Pancreas (tissue), 10 donors: ENCODE results near the gene CSNK1A1. TPM values are rescaled to one million over a fixed set of nuclear protein-coding genes. Genes with fewer than 3 reads are reported as not detected.
A peak's percentile ranks its signal among the peaks of the same experiment; 100 is the strongest.

ENCODE experiments used
- ATAC-seq, 4 donors: fragments of 200-7000 bp; cut with Tn5 transposase; one replicate each; pipeline versions ENCODE4 v1.8.0 to v1.9.1; 2020; ENCODE audit warnings: mild to moderate bottlenecking in 4 of 4, moderate library complexity in 4 of 4
- DNase-seq, 6 donors: peaks; one replicate each; pipeline ENCODE4 v3.0.0-alpha.2; 2020
- FAIRE-seq: peaks from 2 replicates; lab custom pipeline; 2012; peaks lifted over from hg19 to GRCh38; lab: Jason Lieb, UNC
- H3K27ac ChIP-seq, 4 donors: fragments of 200-600 bp; sonication (generic); 1 replicate in 3 of 4; 2 replicates in 1 of 4; pipeline versions ENCODE4 v1.5.0 to v1.8.0; 2020
- H3K27me3 ChIP-seq, 4 donors: fragments of 200-600 bp; one replicate each; pipeline ENCODE4 v1.8.0; 2021
- H3K36me3 ChIP-seq, 3 donors: fragments of 200-600 bp; sonication (generic) in 1 of 3; one replicate each; pipeline versions ENCODE4 v1.5.0 to v1.8.0; 2020 to 2021
- H3K4me1 ChIP-seq, 3 donors: fragments of 200-600 bp; one replicate each; pipeline ENCODE4 v1.8.0; 2021
- H3K4me3 ChIP-seq, 4 donors: fragments of 200-600 bp; sonication (generic) in 2 of 4; one replicate each; pipeline versions ENCODE4 v1.5.0 to v1.8.0; 2020 to 2021
- H3K9me3 ChIP-seq, 4 donors: fragments of 200-600 bp; one replicate each; pipeline ENCODE4 v1.8.0; 2021
- CTCF ChIP-seq, 4 donors: fragments of 200-600 bp; sonication (generic) in 3 of 4; IDR thresholded peaks; one replicate each; pipeline versions ENCODE4 v1.5.0 to v1.8.0; 2021; ENCODE audit warnings: antibody characterized with exemption in 4 of 4
- WGBS, 2 donors: extraction: QIAGEN DNeasy Blood & Tissue Kit; methylation state at CpG; one replicate each; pipeline ENCODE4 v1.1.7; 2013; 5-methylcytosine and 5-hydroxymethylcytosine counted together
- intact Hi-C, 3 donors: fragments of 100-400 bp; cut with DNase I; formaldehyde crosslinking; loops; one replicate each; pipeline versions ENCODE4 v1.11.1 to v1.14.2; 2022
- polyA plus RNA-seq, 2 donors: library from polyadenylated mRNA; stranded (reverse); fragments of 200-250 nt; gene quantifications; one replicate each; pipeline ENCODE4 v1.2.3, GENCODE V29; 2013
- total RNA-seq, 6 donors: library from RNA; stranded (reverse); fragmentation: NEBNext Ultra II Directional in 4 of 6; extraction: Animal tissue kit (Norgen Biotek cat#: 25700) in 4 of 6; gene quantifications; one replicate each; pipeline versions ENCODE4 v1.2.1 to v1.2.4, GENCODE V29; 2021 to 2023
- donor health status: healthy with polysubstance abuse.
- donor health status: DM: no; HTN: no; CAD: no; lungs with moderate emphysema.
- donor health status: DM: no; HTN: no; CAD: no.
- donor health status: control.
- donor health status: control.
- donor health status: Bipolar disorder and iron deficiency.
- donor health status: DM: yes; HTN: yes; CAD: no.
- donor health status: DM: no; HTN: no; CAD: no.
- donor health status: DM: no; HTN: no; CAD: no.
- donor health status: DM: yes; HTN: yes; CAD: no.

CSNK1A1 gene
- total and polyA plus RNA-seq, 8 donors, result 23.0 to 98.1 (median 74.1) TPM

GRCh38 chr5:149521739-149522685 lies 29.2 kb downstream of the CSNK1A1 start:
- Histone ChIP-seq H3K27ac (no peak overlapping the region), H3K36me3 (peaks cover 0 to 8% (median 3%) of the 10 kb centered on the region in 3 donors), H3K4me3 (no peak overlapping the region), H3K27me3 (no peaks in the 10 kb centered on the region), H3K9me3 (no peaks in the 10 kb centered on the region), H3K4me1 (peaks cover 38 to 86% (median 53%) of the 10 kb centered on the region in 3 donors)
- no peak for DNase-seq
- ATAC-seq, result no peak
- WGBS, 2 donors, result 83% methylated on average over 15 of the region's 15 CpGs
- TF ChIP-seq CTCF (IDR thresholded peaks at IDR 0.05), result no peak
- intact Hi-C loops, result no loop called here
- FAIRE-seq, result no peak

DNA sequence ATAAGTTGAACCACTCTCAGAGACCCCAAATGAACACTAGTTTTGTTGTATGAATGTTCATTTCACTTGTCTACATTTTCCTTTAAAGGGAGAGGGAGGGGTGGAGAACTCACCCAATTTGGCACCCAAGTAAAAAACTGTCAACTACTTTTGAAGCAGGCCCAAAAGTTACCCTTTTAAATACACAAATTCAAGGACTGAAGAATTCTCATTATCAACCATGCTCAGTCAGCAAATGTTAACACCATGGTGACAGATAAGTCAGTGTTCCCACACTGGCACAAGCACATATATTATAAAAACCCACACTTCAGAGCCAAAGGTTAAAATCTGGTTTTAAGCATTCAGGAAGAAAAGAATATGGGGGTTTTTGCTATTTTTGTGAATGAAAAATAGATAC lies 31.6 kb downstream of the CSNK1A1 start:
- Histone ChIP-seq H3K9me3 (no peaks in the 10 kb centered on the region), H3K4me3 (no peak overlapping the region), H3K27me3 (no peaks in the 10 kb centered on the region), H3K27ac (no peak overlapping the region), H3K36me3 (peaks cover 0 to 8% (median 3%) of the 10 kb centered on the region in 3 donors), H3K4me1 (peaks cover 33 to 71% (median 44%) of the 10 kb centered on the region in 3 donors)
- no peak for TF ChIP-seq CTCF (IDR thresholded peaks at IDR 0.05)
- FAIRE-seq, result no peak
- intact Hi-C loops, result no loop called here
- ATAC-seq, result peak; percentile 73 to 88 (median 78)
- peak in 1 of 6 donors; percentile 16 for DNase-seq

GRCh38 chr5:149518620-149519019 lies 32.6 kb downstream of the CSNK1A1 start:
- H3K27me3 ChIP-seq, result no peaks in the 10 kb centered on the region
- H3K27ac ChIP-seq, result no peak overlapping the region
- H3K36me3 ChIP-seq, result peaks cover 0 to 7% (median 3%) of the 10 kb centered on the region in 3 donors
- H3K9me3 ChIP-seq, result no peaks in the 10 kb centered on the region
- no peak overlapping the region for H3K4me3 ChIP-seq
- intact Hi-C loops, result no loop called here
- TF ChIP-seq CTCF (IDR thresholded peaks at IDR 0.05), result no peak
- DNase-seq (no peak), FAIRE-seq (no peak), ATAC-seq (no peak)
- WGBS, 2 donors, result 16 to 22% methylated on average over 3 of the region's 3 CpGs
- H3K4me1 ChIP-seq, result peaks cover 33 to 67% (median 46%) of the 10 kb centered on the region in 3 donors

DNA sequence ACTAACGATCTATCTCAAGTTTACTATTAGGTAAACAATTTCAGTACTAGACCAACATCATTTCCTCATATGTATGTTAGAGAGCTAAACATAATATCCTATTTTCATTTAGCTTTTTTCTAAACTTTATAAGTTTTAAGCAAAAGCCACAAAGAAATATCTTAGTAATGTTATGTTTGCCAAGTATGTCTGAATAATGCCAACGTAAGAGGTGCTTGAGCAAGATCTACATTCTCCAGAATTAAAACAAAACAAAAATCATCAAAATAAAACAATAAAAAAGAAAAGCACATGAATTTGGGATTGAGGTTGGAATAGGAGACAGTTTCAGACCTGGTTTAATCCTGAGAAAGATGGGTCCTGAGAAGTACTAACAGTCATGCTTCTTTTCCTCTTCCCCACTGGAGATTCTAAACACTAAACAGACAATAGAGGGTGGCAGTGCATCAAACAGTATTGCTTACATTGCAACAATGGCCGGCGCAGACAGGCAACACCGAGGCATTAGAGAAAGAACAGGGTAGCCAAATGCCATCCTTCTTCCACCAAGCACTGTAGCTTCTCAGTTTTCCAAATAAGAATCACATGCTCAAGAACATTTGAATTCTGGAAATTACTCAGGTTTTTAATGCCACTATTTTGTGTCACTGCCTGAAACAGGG lies 33.6 kb downstream of the CSNK1A1 start:
- ATAC-seq (peak in 2 of 4 donors; percentile 31 to 46), FAIRE-seq (no peak), DNase-seq (no peak)
- Histone ChIP-seq H3K36me3 (peaks cover 0 to 4% (median 0%) of the 10 kb centered on the region in 3 donors), H3K9me3 (no peaks in the 10 kb centered on the region), H3K27me3 (no peaks in the 10 kb centered on the region), H3K27ac (no peak overlapping the region), H3K4me3 (no peak overlapping the region), H3K4me1 (peaks cover 37 to 69% (median 48%) of the 10 kb centered on the region in 3 donors)
- intact Hi-C loops, result no loop called here
- TF ChIP-seq CTCF (IDR thresholded peaks at IDR 0.05), result no peak
- 27 to 31% methylated on average over 5 of the region's 5 CpGs for WGBS, 2 donors
